Activated CD4-positive, alpha-beta T cell treated with anti-CD3 and anti-CD28 coated beads, Interleukin-2, Interleukin-4, amounts not matched to agents 100 ng/mL and 50 ng/mL, durations not matched to agents 16 hours and 8 hours (primary cell): ENCODE data around the gene GALNT17.
"Not testable (repeated sequence)": the region's sequence is repeated elsewhere in the genome, so short reads cannot be mapped to it uniquely, and the experiment has no call there.

Experiments used
- DNase-seq: peaks from one replicate; pipeline ENCODE4 v3.0.0-alpha.2; 2020; ENCODE audit warnings: low spot score

GALNT17 gene

DNA sequence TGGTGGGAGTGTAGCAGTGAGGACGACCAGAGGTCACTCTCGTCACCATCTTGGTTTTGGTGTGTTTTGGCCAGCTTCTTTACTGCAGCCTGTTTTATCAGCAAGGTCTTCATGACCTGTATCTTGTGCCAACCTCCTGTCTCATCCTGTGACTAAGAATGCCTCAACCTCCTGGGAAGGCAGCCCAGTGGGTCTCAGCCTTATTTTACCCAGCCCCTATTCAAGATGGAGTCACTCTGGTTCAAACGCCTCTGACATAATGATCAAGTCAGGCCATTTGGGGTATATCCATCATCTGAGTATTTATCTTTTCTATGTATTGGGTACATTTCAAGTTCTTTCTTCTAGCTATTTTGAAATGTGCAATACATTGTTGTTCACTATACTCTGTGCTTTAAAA is 503.9 kb downstream of the GALNT17 start:
- not testable (repeated sequence) for DNase-seq

GRCh38 chr7:71636329-71636728 is 504.4 kb downstream of the GALNT17 start:
- no peak for DNase-seq

- DNase-seq = no peak
Measured at GRCh38 chr7:71637578-71637977, 505.6 kb downstream of the GALNT17 start.

- no peak for DNase-seq
Measured at GRCh38 chr7:71638108-71638507, 506.2 kb downstream of the GALNT17 start.

- no peak for DNase-seq
Measured at GRCh38 chr7:71639382-71640085, 507.6 kb downstream of the GALNT17 start.

DNA sequence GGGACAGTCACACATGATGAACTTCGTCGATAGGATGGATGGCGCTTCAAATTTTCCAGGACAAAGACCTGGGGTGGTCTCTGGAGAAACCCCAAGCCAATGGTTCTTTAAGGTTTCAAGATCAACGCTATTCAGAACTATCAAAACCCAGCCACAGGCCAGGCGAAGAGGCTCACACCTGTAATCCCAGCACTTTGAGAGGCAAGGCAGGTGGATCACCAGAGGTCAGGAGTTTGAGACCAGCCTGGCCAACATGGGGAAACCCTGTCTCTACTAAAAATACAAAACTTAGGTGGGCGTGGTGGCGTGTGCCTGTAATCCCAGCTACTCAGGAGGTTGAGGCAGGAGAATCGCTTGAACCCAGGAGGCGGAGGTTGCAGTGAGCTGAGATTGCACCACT is 511.1 kb downstream of the GALNT17 start:
- DNase-seq = not testable (repeated sequence)

DNA sequence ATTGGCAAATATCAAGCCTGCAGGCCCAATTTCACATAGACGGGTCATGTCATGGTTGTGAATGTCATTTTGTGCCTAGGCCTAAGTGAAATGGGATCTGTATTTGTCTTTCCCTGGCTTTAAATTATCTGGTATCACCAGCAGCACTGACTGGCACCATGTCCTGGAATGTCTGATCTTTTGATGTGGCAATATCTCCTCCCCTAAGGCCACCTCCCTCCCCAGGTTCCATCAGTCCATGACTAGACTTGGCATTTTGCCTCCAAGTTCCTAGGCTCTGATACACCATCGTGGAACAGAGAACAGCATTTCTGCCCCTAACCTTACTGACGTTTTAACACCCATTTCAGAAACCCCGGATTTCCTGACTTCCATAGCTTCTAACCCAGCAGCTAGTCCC is 513.9 kb downstream of the GALNT17 start:
- no peak for DNase-seq

GRCh38 chr7:71649812-71650211 is 517.9 kb downstream of the GALNT17 start:
- no peak for DNase-seq

GRCh38 chr7:71650653-71651337 is 518.9 kb downstream of the GALNT17 start:
- no peak for DNase-seq

DNA sequence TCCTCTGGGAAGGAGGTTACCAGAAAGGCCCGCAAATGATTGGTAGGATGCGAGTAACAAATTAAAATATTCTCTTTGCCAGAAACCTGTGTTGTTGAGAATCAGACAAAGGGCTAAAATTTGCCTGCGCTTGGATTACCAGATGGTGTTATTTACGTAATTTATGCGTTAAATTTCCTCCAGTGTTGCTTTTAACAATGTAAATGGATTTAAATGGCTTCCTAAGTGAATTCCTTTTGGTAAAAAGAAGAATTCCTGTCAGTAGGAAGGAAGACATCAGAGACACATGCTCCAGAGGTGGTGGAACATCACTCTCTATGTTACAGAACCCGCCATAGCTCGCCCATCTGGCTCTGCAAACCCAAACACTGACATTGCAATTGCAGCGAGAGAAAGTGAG is 520.6 kb downstream of the GALNT17 start:
- DNase-seq = no peak

GRCh38 chr7:71657386-71657785 is 525.4 kb downstream of the GALNT17 start:
- DNase-seq = no peak

- DNase-seq = no peak
Measured at GRCh38 chr7:71659622-71660021, 527.7 kb downstream of the GALNT17 start.

DNA sequence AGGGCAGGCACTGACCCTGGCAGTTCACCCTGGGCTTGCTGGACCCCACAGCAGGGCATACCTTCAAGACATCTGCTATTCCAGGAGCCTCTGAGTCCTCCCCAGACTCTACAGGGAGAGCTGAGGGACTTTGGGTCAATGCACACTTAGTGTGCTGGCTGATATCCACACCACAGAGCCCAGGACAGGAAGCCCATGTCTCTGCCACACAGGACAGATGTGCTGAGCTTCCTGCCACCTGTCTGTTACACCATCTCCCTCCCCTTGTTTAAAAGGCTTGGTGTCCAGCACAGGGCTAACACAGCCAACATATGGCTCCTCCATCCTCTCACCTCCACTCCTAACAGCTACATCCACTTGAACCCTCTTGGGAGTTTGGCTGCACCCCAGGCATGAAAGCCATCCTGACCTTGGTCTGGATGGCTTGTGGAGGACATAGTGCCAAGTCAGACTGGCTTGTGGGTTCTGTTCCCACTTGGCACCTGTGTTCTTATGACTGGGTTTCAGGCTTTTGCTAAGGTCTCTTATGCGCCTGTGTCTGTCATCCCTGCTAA is 529.8 kb downstream of the GALNT17 start:
- DNase-seq = no peak

GRCh38 chr7:71665716-71666115 is 533.8 kb downstream of the GALNT17 start:
- no peak for DNase-seq

DNA sequence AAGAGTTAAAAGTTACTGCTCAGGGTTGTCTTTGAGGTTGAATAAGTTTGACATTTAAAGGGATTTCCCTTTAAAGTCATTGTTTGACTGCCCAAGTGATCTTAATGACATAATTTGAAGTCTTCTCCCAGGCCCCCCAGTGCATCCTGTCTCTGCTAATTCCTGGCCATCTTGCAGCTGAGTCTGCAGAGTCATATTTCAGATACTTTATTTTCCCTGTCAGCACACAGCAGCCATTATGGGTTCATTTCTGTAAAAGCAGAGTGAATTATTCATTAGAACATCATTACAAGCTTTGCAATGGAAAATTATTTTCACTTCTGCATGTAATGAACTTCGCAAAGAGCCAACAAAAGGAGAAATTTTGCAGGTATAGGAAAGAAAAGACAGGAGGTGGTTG is 536.6 kb downstream of the GALNT17 start:
- no peak for DNase-seq

DNA sequence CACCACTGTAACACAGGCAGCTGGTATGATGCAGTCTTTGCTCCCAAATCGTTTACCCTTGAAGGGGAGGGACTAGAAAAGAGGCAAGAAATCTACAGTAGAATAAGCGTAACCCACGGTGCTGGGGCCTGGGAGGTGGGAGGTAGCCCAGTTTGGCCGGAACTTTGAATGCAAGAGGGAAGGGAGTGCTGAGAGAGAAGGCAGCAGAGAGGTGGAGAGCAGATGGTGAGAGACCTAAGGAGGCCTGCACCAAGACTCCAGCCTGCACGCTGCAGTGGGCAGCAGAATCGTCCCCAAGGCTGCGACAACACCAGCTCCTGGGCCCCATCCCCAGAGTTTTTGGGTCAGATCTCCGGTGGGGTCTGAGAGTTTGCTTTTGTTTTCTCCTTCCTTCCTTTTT is 547.5 kb downstream of the GALNT17 start:
- DNase-seq = no peak

DNA sequence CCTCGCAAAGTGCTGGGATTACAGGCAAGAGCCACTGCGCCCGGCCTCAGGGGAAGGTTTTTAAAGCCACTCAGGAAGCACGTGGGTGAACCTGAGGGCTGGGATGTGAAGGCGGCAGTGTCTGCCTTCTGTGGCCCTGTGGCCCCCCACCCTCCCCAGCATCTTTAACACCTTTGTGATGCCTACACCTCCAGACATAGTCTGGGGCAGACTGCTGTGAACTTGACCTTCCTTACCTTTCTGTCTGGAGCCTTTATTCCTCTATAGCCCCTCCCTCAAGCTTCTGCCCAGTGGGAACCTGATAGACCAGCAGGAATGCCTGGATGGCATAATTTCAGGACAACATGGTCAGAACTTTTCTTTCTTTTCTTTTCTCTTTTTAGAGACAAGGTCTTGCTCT is 550.2 kb downstream of the GALNT17 start:
- no peak for DNase-seq

- no peak for DNase-seq
Measured at GRCh38 chr7:71682841-71683781, 551.2 kb downstream of the GALNT17 start.

- DNase-seq = no peak
Measured at GRCh38 chr7:71687286-71687685, 555.3 kb downstream of the GALNT17 start.

DNA sequence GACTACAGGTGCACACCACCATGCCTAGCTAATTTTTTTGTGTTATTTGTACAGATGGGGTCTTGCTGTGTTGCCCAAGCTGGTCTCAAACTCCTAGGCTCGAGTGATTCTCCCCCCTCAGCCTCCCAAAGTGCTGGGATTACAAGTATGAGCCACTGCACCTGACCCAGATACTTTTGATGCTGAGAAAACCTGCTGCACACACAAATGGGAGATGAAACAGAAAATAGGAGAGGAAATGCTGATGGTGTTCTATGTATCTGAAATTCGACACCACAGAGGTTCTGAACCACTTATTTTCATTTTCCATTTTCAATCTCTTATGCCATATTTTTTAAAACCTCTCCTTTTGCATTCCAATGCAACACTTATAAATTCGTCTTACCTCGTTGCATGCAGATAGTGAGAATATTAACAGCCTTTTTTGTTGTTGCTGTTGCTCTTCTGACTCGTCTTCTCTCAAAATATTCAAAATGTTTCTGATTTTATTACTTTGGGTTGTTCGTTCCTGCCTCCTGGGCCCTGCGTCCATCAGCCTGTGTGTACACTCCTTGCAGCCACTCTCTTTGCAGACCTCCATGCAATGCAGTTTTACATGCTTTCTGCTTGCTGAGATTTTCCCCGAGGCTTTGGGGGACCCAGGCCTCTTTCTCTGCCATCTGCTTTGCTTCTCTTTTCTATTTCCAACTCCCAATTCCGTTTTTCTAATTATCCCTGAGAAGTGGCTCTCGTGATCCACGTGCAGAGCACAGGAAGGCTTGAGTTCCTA is 556.1 kb downstream of the GALNT17 start:
- no peak for DNase-seq

DNA sequence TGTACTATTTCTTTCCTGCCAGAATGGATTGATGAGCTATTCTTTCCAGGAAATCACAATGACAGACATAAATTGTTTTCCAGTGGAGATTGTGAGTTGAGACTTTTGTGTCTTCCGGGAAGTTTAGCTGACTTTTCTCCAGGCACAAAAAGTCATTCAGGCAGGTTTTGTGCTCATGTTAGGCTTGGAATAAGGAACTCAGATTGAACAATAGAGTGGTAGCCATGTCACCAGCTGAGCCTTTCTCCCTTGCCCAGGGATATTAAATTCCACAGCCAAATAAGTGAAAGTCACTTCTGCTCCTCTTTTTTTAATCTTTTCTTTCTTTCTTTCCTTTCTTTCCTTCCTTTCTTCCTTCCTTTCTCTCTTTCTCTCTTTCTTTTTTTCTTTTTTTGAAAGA is 559.6 kb downstream of the GALNT17 start:
- DNase-seq = no peak

- no peak for DNase-seq
Measured at GRCh38 chr7:71694665-71695064, 562.7 kb downstream of the GALNT17 start.
